ENCODE measurements around the gene PMPCA.

The PMPCA gene

DNA sequence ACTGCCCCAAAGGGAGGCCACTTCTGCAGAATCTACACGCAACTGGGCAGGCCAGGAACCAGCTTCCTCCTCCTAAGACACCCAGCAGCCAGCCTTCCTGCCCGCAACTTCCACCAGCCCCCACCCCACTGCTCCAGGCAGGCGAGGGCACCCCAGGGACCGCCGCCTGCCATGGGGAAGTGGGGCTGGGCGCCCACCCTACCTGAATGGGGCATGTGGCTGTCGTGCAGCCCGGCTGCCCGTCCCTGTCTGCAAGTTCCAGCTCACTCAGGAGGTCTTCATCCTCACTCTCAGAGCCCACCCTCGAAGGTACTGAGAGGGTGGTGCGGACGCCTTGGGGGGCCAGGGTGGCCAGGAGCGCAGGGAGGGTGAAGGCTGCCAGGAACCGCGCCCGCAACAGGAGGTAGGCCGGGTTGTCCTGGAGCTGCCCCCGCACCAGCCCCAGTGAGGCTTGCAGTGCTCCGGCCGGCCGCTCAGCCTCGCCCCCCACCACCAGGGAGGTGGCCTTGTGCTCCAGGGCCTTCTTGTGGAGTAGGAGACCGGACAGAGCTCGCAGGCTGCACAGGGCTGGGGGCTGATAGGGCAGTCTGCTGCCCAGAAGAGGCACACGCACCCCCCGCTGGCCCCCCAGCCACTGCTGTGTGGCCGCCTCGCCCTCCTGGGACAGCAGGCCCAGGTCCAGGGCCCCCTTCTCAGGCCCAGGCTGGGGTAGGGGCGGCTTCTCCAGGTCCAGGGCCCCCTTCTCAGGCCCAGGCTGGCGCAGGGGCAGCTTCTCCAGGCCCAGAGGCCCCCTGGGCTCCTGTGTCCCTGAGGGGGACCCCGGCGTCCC lies 32.9 kb upstream of the PMPCA start:
- Histone ChIP-seq H3K36me3 (ENCODE audit: control insufficient read depth, insufficient read depth, low read length) (no peaks in the 10 kb centered on the region), H3K9me3 (ENCODE audit: control insufficient read depth, low read length) (no peaks in the 10 kb centered on the region), H3K27me3 (ENCODE audit: control insufficient read depth, insufficient read depth, low read length) (no peaks in the 10 kb centered on the region)

DNA sequence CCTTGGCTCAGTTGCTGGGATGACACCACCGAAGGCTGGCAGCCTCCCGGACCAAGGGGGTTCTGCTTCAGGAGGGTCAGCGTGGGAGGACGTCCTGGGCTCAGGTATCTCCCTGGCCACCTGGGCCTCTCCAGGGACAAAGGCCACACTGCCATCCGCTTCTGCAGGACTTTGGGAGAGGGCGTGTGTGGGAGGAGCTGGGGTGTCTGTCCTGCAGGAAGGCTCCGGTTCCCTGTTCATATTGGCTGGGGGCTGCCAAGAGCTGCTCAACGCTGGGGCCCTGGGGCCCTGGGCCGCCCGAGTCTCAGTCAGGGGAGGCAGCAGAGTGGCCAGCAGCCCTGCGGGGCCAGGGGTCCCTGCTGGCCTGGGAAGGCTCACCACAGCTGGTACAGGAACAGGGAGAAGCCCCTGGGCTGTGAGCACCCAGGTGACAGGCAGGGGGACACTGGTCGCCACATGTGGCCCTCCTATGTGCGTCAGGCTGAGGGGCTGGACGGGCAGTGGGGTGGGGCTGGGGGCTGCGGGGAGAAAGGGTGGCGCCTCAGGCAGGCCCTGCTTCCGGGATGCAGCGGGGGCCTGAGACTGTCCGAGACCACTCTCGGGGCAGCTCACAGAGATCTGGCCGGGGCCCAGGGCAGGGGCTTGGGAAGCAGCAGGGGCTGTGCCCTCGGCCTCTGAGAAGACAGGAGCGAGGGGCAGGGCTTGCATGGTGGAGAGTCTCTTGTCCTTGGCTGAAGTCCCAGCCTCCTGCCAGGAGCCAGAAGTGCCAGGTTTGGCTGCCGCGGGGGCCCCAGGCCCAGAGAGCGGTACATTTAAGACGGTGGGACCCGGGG lies 32.1 kb upstream of the PMPCA start:
- Histone ChIP-seq H3K27me3 (ENCODE audit: control insufficient read depth, insufficient read depth, low read length) (no peaks in the 10 kb centered on the region), H3K36me3 (ENCODE audit: control insufficient read depth, insufficient read depth, low read length) (no peaks in the 10 kb centered on the region), H3K9ac (ENCODE audit: low read length) (no peak overlapping the region), H3K9me3 (ENCODE audit: control insufficient read depth, low read length) (no peaks in the 10 kb centered on the region), H3K4me1 (ENCODE audit: control insufficient read depth, insufficient read depth, low read length) (no peaks in the 10 kb centered on the region), H3K4me3 (ENCODE audit: low read length) (no peak overlapping the region)

More for the DNA sequence above, 32.9 kb upstream of the PMPCA start:
- peaks cover 6% of the 10 kb centered on the region for H3K4me1 ChIP-seq (ENCODE audit: control insufficient read depth, insufficient read depth, low read length)
- no peak overlapping the region for H3K4me3 ChIP-seq (ENCODE audit: low read length)
- no peak overlapping the region for H3K9ac ChIP-seq (ENCODE audit: low read length)

DNA sequence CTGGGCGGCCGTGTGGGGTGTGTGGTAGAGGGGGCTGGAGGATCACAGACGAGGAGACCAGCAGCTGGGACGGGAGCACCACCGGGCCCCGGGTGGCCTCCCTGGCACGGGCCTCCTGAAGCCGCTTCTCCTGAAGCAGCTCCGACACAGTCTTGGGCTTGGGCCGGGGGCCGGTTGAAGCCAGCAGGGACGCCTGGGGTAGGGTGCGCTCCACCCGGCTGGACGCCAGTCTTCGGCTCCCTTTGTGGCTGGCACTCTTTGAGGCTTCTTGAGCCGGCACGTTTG lies 31.5 kb upstream of the PMPCA start:
- no peaks in the 10 kb centered on the region for H3K36me3 ChIP-seq (ENCODE audit: control insufficient read depth, insufficient read depth, low read length)

DNA sequence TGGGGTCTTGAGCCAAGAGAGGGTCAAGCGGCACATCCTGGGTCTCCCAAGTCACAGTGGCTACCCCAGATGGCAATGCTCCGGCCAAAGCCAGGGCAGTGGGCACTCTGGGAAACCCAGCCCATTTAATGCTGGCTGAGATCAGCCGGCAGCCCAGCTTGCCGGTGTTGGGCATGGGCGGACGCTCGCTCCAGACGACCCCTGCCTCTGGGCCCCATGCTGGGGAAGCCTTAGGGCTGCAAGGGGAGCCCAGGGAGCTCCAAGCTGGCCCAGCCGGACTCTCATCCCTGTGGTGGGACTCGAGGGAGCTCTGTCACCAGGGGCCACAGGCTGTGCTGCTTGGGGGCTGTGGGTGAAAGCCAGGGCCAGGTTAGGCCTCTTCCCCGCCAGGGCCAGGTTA lies 31.1 kb upstream of the PMPCA start:
- H3K27me3 ChIP-seq (ENCODE audit: control insufficient read depth, insufficient read depth, low read length), result no peaks in the 10 kb centered on the region
- H3K9ac ChIP-seq (ENCODE audit: low read length), result no peak overlapping the region
- no peaks in the 10 kb centered on the region for H3K9me3 ChIP-seq (ENCODE audit: control insufficient read depth, low read length)
- H3K4me1 ChIP-seq (ENCODE audit: control insufficient read depth, insufficient read depth, low read length), result no peaks in the 10 kb centered on the region
- H3K36me3 ChIP-seq (ENCODE audit: control insufficient read depth, insufficient read depth, low read length), result no peaks in the 10 kb centered on the region
- H3K4me3 ChIP-seq (ENCODE audit: low read length), result no peak overlapping the region

More for the DNA sequence above, 31.5 kb upstream of the PMPCA start:
- Histone ChIP-seq H3K9ac (ENCODE audit: low read length) (no peak overlapping the region), H3K9me3 (ENCODE audit: control insufficient read depth, low read length) (no peaks in the 10 kb centered on the region), H3K4me1 (ENCODE audit: control insufficient read depth, insufficient read depth, low read length) (no peaks in the 10 kb centered on the region), H3K27me3 (ENCODE audit: control insufficient read depth, insufficient read depth, low read length) (no peaks in the 10 kb centered on the region), H3K4me3 (ENCODE audit: low read length) (no peak overlapping the region)

DNA sequence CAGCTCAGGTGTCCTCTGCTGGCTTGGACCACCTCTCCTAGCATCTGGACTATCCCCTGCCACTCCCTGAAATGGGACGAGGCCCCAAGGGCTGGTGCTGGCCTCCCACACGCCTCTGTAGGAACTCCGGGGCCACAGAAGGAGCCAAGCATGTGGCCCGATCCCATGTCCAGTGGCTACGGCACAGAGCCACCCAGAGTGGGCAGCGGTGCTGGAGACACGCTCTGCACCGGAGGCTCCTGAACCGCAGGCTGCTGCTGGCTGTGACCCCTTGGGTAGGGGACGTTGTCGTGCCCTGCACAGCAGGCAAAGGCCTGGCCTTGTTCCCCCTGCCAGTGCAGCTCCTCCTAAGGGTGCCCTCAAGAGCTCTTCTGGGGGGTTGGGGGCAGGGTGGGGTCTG lies 30.6 kb upstream of the PMPCA start:
- Histone ChIP-seq H3K4me1 (ENCODE audit: control insufficient read depth, insufficient read depth, low read length) (no peaks in the 10 kb centered on the region), H3K4me3 (ENCODE audit: low read length) (no peak overlapping the region), H3K9ac (ENCODE audit: low read length) (no peak overlapping the region), H3K36me3 (ENCODE audit: control insufficient read depth, insufficient read depth, low read length) (no peaks in the 10 kb centered on the region), H3K9me3 (ENCODE audit: control insufficient read depth, low read length) (no peaks in the 10 kb centered on the region), H3K27me3 (ENCODE audit: control insufficient read depth, insufficient read depth, low read length) (no peaks in the 10 kb centered on the region)

DNA sequence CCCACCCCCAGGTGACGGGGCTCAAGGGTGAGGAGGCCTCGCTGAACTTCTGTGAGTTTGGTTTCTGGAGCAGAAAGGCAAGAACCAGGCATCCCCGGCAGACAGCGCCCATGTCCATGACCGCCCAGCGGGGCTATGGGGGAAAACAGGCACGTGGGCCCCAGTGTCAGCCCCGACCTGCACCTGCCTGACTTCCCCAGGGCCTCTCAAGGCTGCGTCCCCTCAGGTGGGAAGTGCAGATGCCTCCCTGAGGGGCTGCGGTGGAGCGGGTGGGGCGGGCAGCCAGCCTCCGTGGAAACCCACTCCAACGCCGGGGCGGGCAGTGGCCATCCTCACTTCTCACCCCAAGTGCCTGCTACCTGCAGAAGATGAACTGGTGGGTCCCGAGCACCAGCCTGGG lies 30.1 kb upstream of the PMPCA start:
- Histone ChIP-seq H3K36me3 (ENCODE audit: control insufficient read depth, insufficient read depth, low read length) (no peaks in the 10 kb centered on the region), H3K9ac (ENCODE audit: low read length) (no peak overlapping the region), H3K9me3 (ENCODE audit: control insufficient read depth, low read length) (no peaks in the 10 kb centered on the region), H3K4me3 (ENCODE audit: low read length) (no peak overlapping the region), H3K27me3 (ENCODE audit: control insufficient read depth, insufficient read depth, low read length) (no peaks in the 10 kb centered on the region), H3K4me1 (ENCODE audit: control insufficient read depth, insufficient read depth, low read length) (no peaks in the 10 kb centered on the region)

DNA sequence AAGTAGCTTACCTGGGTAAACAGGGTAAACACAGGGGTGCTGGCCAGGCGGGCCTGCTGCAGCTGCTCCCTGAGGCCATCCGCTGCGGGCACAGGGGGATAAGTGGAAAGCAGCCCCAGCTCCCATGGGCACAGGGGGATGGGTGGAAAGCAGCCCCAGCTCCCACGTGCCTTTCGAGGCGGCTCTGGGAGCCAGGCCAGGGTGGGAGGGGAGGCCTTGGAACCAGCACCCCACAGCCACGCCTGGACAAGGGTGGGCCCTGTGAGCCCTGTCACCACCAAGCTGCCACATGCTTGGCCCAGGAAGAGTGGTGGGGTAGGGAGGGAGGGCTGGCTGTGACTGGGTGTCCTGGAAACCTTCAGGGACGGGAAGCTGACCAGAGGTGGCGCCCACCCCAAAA lies 29.1 kb upstream of the PMPCA start:
- no peaks in the 10 kb centered on the region for H3K4me1 ChIP-seq (ENCODE audit: control insufficient read depth, insufficient read depth, low read length)
- H3K4me3 ChIP-seq (ENCODE audit: low read length), result no peak overlapping the region
- no peaks in the 10 kb centered on the region for H3K36me3 ChIP-seq (ENCODE audit: control insufficient read depth, insufficient read depth, low read length)
- H3K9me3 ChIP-seq (ENCODE audit: control insufficient read depth, low read length), result no peaks in the 10 kb centered on the region
- H3K9ac ChIP-seq (ENCODE audit: low read length), result no peak overlapping the region
- no peaks in the 10 kb centered on the region for H3K27me3 ChIP-seq (ENCODE audit: control insufficient read depth, insufficient read depth, low read length)

DNA sequence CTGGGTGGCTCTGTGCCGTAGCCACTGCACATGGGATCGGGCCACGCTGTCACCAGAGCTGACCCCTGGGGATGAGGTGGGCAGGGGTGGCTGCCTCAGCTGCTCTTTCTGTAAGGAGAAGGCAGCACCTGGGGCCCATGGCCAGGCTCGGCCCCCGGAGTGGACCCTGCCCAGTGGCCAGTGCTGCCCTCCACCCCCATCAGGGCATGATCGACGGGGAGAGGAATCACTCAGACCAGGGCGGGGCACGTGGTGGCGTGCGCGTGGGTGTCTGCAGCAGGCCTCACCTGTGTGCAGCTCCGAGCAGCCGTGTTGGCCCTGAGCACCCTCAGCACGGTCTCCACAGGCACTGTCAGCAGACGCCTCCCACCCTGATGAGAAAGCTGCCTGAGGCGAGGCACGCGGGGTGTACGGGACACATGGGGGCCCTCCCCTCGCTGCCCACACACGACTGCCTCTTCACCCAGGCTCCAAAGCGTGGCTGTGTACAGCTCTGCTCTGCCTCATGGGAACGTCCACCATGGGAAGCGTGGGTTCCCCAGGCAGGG lies 28.4 kb upstream of the PMPCA start:
- Histone ChIP-seq H3K4me1 (ENCODE audit: control insufficient read depth, insufficient read depth, low read length) (no peaks in the 10 kb centered on the region), H3K9ac (ENCODE audit: low read length) (no peak overlapping the region), H3K4me3 (ENCODE audit: low read length) (no peak overlapping the region), H3K27me3 (ENCODE audit: control insufficient read depth, insufficient read depth, low read length) (no peaks in the 10 kb centered on the region), H3K9me3 (ENCODE audit: control insufficient read depth, low read length) (no peaks in the 10 kb centered on the region), H3K36me3 (ENCODE audit: control insufficient read depth, insufficient read depth, low read length) (no peaks in the 10 kb centered on the region)

DNA sequence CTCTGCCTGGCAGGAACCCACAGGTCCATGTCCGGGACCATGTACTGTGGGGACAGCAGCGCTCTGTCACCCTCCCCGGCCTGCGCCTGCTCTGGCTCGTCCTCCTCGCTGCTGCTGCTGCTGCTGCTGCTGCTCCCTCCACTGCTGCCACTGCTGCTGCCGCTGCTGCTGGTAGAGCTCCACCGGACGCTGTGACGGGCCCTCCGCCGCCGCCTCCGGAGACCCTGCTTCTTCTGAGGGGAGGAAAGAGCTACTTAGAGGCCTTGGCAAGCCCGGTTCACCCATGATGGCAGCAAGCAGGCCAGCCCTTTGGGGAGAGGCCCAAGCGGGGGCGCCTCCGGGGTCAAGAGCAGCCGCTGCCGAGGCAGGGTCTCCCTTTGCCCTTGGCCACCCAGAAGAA lies 27.0 kb upstream of the PMPCA start:
- H3K4me1 ChIP-seq (ENCODE audit: control insufficient read depth, insufficient read depth, low read length), result no peaks in the 10 kb centered on the region
- no peaks in the 10 kb centered on the region for H3K27me3 ChIP-seq (ENCODE audit: control insufficient read depth, insufficient read depth, low read length)
- no peak overlapping the region for H3K9ac ChIP-seq (ENCODE audit: low read length)
- H3K36me3 ChIP-seq (ENCODE audit: control insufficient read depth, insufficient read depth, low read length), result peaks cover 2% of the 10 kb centered on the region
- no peaks in the 10 kb centered on the region for H3K9me3 ChIP-seq (ENCODE audit: control insufficient read depth, low read length)
- no peak overlapping the region for H3K4me3 ChIP-seq (ENCODE audit: low read length)

DNA sequence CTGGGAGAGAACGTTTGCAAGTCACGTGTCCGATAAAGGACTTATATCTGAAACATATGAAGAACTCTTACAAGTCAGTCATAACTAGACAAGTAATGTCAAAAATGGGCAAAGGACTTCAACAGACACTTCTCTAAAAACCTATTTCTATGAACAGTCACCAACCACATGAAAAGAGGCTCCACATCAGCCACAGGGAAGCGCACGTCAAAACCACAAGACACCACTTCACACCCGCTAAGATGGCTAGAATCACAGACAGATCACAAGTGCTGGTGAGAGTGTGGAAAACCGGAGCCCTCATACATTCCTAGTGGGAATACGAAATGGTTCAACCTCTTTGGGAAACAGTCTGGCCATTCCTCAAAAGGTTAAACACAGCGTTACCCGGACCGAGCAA lies 25.4 kb upstream of the PMPCA start:
- Histone ChIP-seq H3K9me3 (ENCODE audit: control insufficient read depth, low read length) (no peaks in the 10 kb centered on the region), H3K36me3 (ENCODE audit: control insufficient read depth, insufficient read depth, low read length) (peaks cover 4% of the 10 kb centered on the region), H3K4me1 (ENCODE audit: control insufficient read depth, insufficient read depth, low read length) (no peaks in the 10 kb centered on the region), H3K27me3 (ENCODE audit: control insufficient read depth, insufficient read depth, low read length) (no peaks in the 10 kb centered on the region), H3K4me3 (ENCODE audit: low read length) (no peak overlapping the region), H3K9ac (ENCODE audit: low read length) (no peak overlapping the region)

DNA sequence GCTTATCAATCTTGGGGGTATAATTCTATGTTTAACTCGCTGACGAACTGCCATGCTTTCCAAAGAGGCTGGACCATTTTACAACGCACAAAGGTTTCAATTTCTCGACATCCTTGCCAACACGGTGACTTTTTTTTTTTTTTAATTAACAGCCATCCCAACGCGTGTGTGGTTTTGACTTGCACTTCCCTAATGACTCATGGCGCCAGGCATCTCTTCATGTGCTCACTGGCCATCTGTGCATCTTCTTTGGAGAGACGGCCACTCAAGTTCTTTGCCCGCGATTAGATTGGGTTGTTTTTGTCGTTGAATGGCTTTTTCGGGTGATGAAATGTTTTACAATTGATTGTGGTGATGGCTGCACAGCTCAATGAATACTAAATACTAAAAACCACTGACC lies 24.4 kb upstream of the PMPCA start:
- Histone ChIP-seq H3K9ac (ENCODE audit: low read length) (no peak overlapping the region), H3K4me1 (ENCODE audit: control insufficient read depth, insufficient read depth, low read length) (no peaks in the 10 kb centered on the region), H3K36me3 (ENCODE audit: control insufficient read depth, insufficient read depth, low read length) (peaks cover 4% of the 10 kb centered on the region), H3K4me3 (ENCODE audit: low read length) (no peak overlapping the region), H3K27me3 (ENCODE audit: control insufficient read depth, insufficient read depth, low read length) (no peaks in the 10 kb centered on the region), H3K9me3 (ENCODE audit: control insufficient read depth, low read length) (no peaks in the 10 kb centered on the region)

DNA sequence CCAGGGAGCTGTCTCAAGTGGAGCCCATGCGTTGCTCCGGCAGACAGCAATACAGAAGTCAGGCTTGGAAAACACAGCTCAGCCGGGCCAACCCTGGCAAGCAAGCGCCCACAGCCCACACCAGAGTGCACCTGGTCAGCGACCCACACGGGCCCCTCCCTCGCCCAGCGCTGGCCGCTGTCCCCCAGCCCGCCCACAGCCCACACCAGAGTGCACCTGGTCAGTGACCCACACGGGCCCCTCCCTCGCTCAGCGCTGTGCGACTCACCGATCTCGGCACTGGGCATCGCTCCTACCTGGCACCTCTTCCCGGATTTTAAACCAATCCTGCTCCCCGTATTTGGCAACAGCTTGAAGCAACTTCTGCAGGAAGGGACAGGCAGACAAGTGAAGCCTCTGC lies 23.2 kb upstream of the PMPCA start:
- no peak overlapping the region for H3K4me3 ChIP-seq (ENCODE audit: low read length)
- no peak overlapping the region for H3K9ac ChIP-seq (ENCODE audit: low read length)
- H3K9me3 ChIP-seq (ENCODE audit: control insufficient read depth, low read length), result no peaks in the 10 kb centered on the region
- peaks cover 4% of the 10 kb centered on the region for H3K36me3 ChIP-seq (ENCODE audit: control insufficient read depth, insufficient read depth, low read length)
- H3K27me3 ChIP-seq (ENCODE audit: control insufficient read depth, insufficient read depth, low read length), result no peaks in the 10 kb centered on the region
- no peaks in the 10 kb centered on the region for H3K4me1 ChIP-seq (ENCODE audit: control insufficient read depth, insufficient read depth, low read length)
